ENCODE results near the gene VCX3B.
"Not testable (repeated sequence)": the region's sequence is repeated elsewhere in the genome, so short reads cannot be mapped to it uniquely, and the experiment has no call there.

The VCX3B gene

DNA sequence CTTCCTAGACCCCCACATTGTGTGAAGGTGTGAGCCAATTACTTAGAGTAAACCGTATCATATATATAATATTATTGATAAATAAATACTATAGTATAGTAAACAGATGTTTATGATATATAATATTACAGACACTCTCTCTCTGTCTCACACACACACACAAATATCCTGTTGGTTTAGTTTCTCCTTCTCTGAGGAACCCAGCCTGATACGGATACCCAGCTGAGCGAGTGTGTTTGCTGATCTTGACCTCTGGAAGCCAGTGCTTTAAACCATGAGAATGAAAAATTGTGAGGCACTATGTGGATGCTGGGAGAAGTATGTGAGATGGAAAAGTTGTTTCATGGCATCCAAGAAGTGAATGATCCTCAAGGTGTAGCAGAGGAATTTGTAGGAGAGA lies at the start of gene VCX3B:
Gene VCX3B (plus strand): TSS at position 301 of the 400 bp plus-strand sequence. CDS start 621 bp downstream, outside the sequence.
- CTCF ChIA-PET; POLR2A ChIA-PET; DNase-seq (ENCODE audit: extremely low spot score): not testable (repeated sequence)

DNA sequence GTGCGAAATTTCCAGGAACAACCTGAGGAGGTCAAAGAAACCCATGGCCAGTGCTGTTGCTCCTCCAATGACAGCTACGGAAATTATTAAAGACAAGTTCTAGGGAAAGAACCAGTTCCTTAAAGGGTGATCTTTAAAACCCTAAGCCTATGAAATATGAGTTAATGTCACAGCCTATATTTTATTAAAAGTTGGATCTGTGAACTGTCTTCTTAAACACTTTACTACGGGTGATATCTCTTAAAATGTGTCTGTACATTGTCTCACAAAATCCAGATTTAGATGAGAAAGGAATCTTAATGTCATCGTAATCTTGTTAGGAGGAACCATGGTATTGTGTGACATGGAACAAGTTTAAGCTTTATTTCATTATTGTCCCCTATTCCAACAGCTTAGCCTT lies 46.3 kb upstream of the VCX3B start:
- POLR2A ChIA-PET: no interaction called here
- no peak for DNase-seq (ENCODE audit: extremely low spot score)
- CTCF ChIA-PET: no interaction called here
- TF ChIP-seq FOXM1 (IDR thresholded peaks at IDR 0.05; ENCODE audit: borderline replicate concordance) (no peak), LEF1 (IDR thresholded peaks at IDR 0.05; ENCODE audit: borderline replicate concordance) (no peak), SUZ12 (IDR thresholded peaks at IDR 0.05) (no peak), TARDBP (IDR thresholded peaks at IDR 0.05) (no peak), ZNF384 (IDR thresholded peaks at IDR 0.05) (no peak), FOXK2 (IDR thresholded peaks at IDR 0.05) (no peak), ELF4 (IDR thresholded peaks at IDR 0.05) (no peak), CTBP1 (IDR thresholded peaks at IDR 0.05; ENCODE audit: borderline replicate concordance) (no peak)
- TF ChIP-seq, protein P1, sequence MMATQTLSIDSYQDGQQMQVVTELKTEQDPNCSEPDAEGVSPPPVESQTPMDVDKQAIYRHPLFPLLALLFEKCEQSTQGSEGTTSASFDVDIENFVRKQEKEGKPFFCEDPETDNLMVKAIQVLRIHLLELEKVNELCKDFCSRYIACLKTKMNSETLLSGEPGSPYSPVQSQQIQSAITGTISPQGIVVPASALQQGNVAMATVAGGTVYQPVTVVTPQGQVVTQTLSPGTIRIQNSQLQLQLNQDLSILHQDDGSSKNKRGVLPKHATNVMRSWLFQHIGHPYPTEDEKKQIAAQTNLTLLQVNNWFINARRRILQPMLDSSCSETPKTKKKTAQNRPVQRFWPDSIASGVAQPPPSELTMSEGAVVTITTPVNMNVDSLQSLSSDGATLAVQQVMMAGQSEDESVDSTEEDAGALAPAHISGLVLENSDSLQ (IDR thresholded peaks at IDR 0.05): no peak

DNA sequence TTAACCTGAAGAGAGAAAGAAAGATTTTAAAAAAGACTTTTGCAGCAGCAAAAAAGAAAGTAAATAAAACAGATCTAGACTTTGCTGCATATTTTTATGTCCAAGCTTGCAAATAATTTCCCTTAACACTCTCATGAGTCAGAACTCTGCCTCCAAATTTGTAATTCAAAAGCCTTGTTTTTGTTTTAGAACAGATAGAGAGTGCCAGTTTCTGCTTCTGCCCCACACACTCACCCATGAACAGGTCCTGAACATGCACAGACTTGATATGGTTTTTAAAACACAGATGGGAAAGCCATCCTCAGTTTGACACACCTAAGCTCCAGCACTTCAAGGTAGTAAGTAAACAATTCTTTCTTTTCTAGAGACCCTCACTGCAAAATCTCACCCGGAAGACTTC lies 39.7 kb upstream of the VCX3B start:
- ChIA-PET CTCF (no interaction called here), POLR2A (no interaction called here)
- DNase-seq (ENCODE audit: extremely low spot score): no peak
- TF ChIP-seq FOXM1 (IDR thresholded peaks at IDR 0.05; ENCODE audit: borderline replicate concordance): no peak
- no peak for TF ChIP-seq ELF4 (IDR thresholded peaks at IDR 0.05)
- TF ChIP-seq L3MBTL2 (conservative IDR thresholded peaks at IDR 0.05): no peak
- TF ChIP-seq ZNF384 (IDR thresholded peaks at IDR 0.05): no peak
- TF ChIP-seq LEF1 (IDR thresholded peaks at IDR 0.05; ENCODE audit: borderline replicate concordance): no peak
- no peak for TF ChIP-seq TARDBP (IDR thresholded peaks at IDR 0.05)
- TF ChIP-seq, protein P1 (IDR thresholded peaks at IDR 0.05): no peak
- no peak for TF ChIP-seq BHLHE40 (IDR thresholded peaks at IDR 0.05; ENCODE audit: borderline replicate concordance)
- TF ChIP-seq SUZ12 (IDR thresholded peaks at IDR 0.05): no peak

DNA sequence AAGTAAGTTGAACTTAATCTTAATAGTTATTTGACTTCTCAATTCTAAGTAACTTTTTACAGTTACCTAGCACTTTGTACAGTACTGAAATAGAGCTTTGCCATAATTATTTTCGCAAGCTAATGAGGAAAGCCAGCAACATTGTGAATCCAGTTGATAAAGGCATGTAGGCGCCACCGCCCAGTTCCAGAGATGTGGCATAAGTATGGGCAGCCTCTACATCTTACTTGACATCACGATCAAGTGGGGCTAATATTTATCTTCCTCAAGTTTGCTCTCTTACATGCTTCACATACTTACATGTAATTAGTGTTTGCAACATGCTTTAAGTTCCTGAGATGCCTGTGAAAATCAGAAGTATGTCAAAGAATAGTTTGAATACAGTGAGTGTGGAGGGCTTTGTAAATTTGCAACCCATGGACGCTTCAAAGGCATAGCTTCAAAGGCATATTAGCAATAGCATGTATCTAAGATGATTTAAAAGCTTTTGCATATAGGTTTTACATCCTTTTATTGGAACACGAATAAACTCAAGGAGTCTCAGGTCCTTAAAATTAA lies 34.9 kb upstream of the VCX3B start:
- DNase-seq (ENCODE audit: extremely low spot score): no peak
- no peak for TF ChIP-seq L3MBTL2 (conservative IDR thresholded peaks at IDR 0.05)
- no peak for TF ChIP-seq TARDBP (IDR thresholded peaks at IDR 0.05)
- TF ChIP-seq ELF4 (IDR thresholded peaks at IDR 0.05): no peak
- TF ChIP-seq FOXK2 (IDR thresholded peaks at IDR 0.05): no peak
- TF ChIP-seq, protein P1 (IDR thresholded peaks at IDR 0.05): no peak
- TF ChIP-seq BHLHE40 (IDR thresholded peaks at IDR 0.05; ENCODE audit: borderline replicate concordance): no peak
- no peak for TF ChIP-seq CTBP1 (IDR thresholded peaks at IDR 0.05; ENCODE audit: borderline replicate concordance)
- no peak for TF ChIP-seq SP1 (IDR thresholded peaks at IDR 0.05)
- CTCF ChIA-PET: no interaction called here
- POLR2A ChIA-PET: no interaction called here

DNA sequence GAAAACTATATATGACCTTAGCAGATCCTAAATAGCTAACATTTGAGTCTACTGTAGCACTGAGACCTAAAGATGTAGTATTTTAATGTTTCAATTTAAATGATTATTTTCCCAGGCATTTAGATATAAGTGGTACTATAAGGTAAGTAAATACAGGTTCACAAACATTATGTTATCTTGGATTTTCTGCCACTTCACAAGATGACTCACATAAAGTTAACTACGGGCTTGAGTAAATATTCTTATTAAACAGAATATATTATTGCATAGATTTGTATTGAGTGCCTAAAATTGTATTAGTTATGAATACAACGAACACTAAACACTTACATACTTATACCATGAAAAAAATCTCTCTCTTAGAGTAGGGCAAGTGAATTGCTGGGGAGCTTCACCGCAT lies 34.2 kb upstream of the VCX3B start:
- DNase-seq (ENCODE audit: extremely low spot score): no peak
- POLR2A ChIA-PET: no interaction called here
- TF ChIP-seq SUZ12 (IDR thresholded peaks at IDR 0.05): no peak
- TF ChIP-seq BHLHE40 (IDR thresholded peaks at IDR 0.05; ENCODE audit: borderline replicate concordance): no peak
- TF ChIP-seq, protein P1 (IDR thresholded peaks at IDR 0.05): no peak
- TF ChIP-seq TARDBP (IDR thresholded peaks at IDR 0.05): no peak
- no peak for TF ChIP-seq HDGF (IDR thresholded peaks at IDR 0.05; ENCODE audit: borderline replicate concordance)
- no peak for TF ChIP-seq CTBP1 (IDR thresholded peaks at IDR 0.05; ENCODE audit: borderline replicate concordance)
- TF ChIP-seq ARNT (IDR thresholded peaks at IDR 0.05): no peak
- TF ChIP-seq SP1 (IDR thresholded peaks at IDR 0.05): no peak
- TF ChIP-seq FOXK2 (IDR thresholded peaks at IDR 0.05): no peak
- TF ChIP-seq NFRKB (IDR thresholded peaks at IDR 0.05): no peak
- no peak for TF ChIP-seq ELF4 (IDR thresholded peaks at IDR 0.05)
- TF ChIP-seq FOXA1 (IDR thresholded peaks at IDR 0.05): no peak
- no peak for TF ChIP-seq LEF1 (IDR thresholded peaks at IDR 0.05; ENCODE audit: borderline replicate concordance)
- TF ChIP-seq L3MBTL2 (conservative IDR thresholded peaks at IDR 0.05): no peak
- TF ChIP-seq ZNF384 (IDR thresholded peaks at IDR 0.05): no peak
- CTCF ChIA-PET: no interaction called here

DNA sequence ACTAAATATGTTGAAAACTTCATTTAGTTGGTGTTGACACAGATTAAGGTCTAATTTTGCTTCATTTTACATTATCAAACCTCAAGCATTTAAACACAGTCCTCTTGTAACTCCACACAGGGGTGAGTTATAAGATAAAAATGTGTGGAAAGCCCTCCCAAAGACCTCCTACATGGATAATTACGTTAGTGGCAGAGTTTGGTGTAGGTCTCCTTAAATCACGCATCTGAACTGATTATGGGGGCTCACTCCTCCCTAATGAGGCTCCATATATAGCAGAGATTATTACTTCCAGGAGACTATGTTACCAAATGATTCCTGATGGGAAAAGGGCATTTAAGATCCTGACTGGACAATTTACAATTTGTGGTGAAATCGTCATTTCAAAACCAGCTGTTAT lies 32.2 kb upstream of the VCX3B start:
- POLR2A ChIA-PET: no interaction called here
- no peak for DNase-seq (ENCODE audit: extremely low spot score)
- TF ChIP-seq, protein P1 (IDR thresholded peaks at IDR 0.05): no peak
- no peak for TF ChIP-seq FOXK2 (IDR thresholded peaks at IDR 0.05)
- TF ChIP-seq SP1 (IDR thresholded peaks at IDR 0.05): no peak
- no peak for TF ChIP-seq ZNF384 (IDR thresholded peaks at IDR 0.05)
- TF ChIP-seq FOXM1 (IDR thresholded peaks at IDR 0.05; ENCODE audit: borderline replicate concordance): no peak
- no peak for TF ChIP-seq NFRKB (IDR thresholded peaks at IDR 0.05)
- no peak for TF ChIP-seq TARDBP (IDR thresholded peaks at IDR 0.05)
- CTCF ChIA-PET: no interaction called here
